SK-N-MC (cell line): Measurements from ENCODE around the gene PCDHGA1.
"Not testable (repeated sequence)": the region's sequence is repeated elsewhere in the genome, so short reads cannot be mapped to it uniquely, and the experiment has no call there.

Source experiments
- DNase-seq: peaks from one replicate; pipeline ENCODE4 v3.0.0-alpha.2; 2011; ENCODE audit warnings: low read depth, low spot score
- H3K27ac ChIP-seq: fragments of 200-600 bp; sonication (generic); 2 replicates; pipeline ENCODE4 v1.5.1; 2016; ENCODE audit warnings: mixed run types
- H3K36me3 ChIP-seq: fragments of 200-600 bp; sonication (generic); 2 replicates; pipeline ENCODE4 v1.6.1; 2017; ENCODE audit warnings: antibody characterized with exemption, low read length, mixed read lengths; ENCODE audit not compliant: insufficient read depth
- H3K4me3 ChIP-seq: fragments of 200-600 bp; sonication (generic); 2 replicates; pipeline ENCODE4 v1.5.1; 2016
- H3K9ac ChIP-seq: fragments of 200-600 bp; sonication (generic); 2 replicates; pipeline ENCODE4 v1.8.0; 2017; ENCODE audit warnings: mixed run types, mixed read lengths; ENCODE audit not compliant: insufficient read length
- H3K9me3 ChIP-seq: fragments of 200-600 bp; sonication (generic); 2 replicates; pipeline ENCODE4 v1.6.1; 2017; ENCODE audit warnings: low read depth, mild to moderate bottlenecking, antibody characterized with exemption, low read length, moderate library complexity, mixed read lengths
- EZH2 ChIP-seq: fragments of 200-600 bp; sonication (generic); IDR thresholded peaks from one replicate; pipeline ENCODE4 v1.6.1; 2017; ENCODE audit warnings: antibody characterized with exemption
- FOXP2 ChIP-seq: optimal IDR thresholded peaks from 2 replicates; pipeline ENCODE3; 2011; ENCODE audit warnings: mild to moderate bottlenecking, moderate library complexity; ENCODE audit not compliant: insufficient read depth; ENCODE audit errors: extremely low read length, control extremely low read depth
- POLR2AphosphoS5 ChIP-seq: IDR thresholded peaks from 2 replicates; pipeline ENCODE4 v1.6.1; 2012; ENCODE audit warnings: mild to moderate bottlenecking, low read depth, low read length, borderline replicate concordance

PCDHGA1 gene

GRCh38 chr5:141384471-141385267, 54.4 kb downstream of the PCDHGA1 start:
- TF ChIP-seq POLR2AphosphoS5 (no peak), FOXP2 (no peak), EZH2 (no peak)
- H3K9me3 ChIP-seq: no peaks in the 10 kb centered on the region
- H3K27ac ChIP-seq: no peak overlapping the region
- no peak overlapping the region for H3K9ac ChIP-seq
- no peak overlapping the region for H3K4me3 ChIP-seq
- no peak for DNase-seq
- no peaks in the 10 kb centered on the region for H3K36me3 ChIP-seq

- DNase-seq, H3K27ac ChIP-seq, H3K36me3 ChIP-seq, H3K4me3 ChIP-seq, H3K9me3 ChIP-seq, H3K9ac ChIP-seq: not testable (repeated sequence)
Measured at GRCh38 chr5:141387557-141388311, 57.4 kb downstream of the PCDHGA1 start, which contains the start of gene PCDHGB4. TSS of gene PCDHGB4 (plus strand) at chr5:141387698. CDS start at chr5:141387885, 187 bp downstream.

GRCh38 chr5:141388661-141389060, 58.3 kb downstream of the PCDHGA1 start:
- H3K4me3 ChIP-seq: no peak overlapping the region
- no peak overlapping the region for H3K27ac ChIP-seq
- TF ChIP-seq POLR2AphosphoS5 (no peak), FOXP2 (no peak), EZH2 (no peak)
- H3K9me3 ChIP-seq: no peaks in the 10 kb centered on the region
- no peak for DNase-seq
- no peak overlapping the region for H3K9ac ChIP-seq
- no peaks in the 10 kb centered on the region for H3K36me3 ChIP-seq

GRCh38 chr5:141389153-141390042, 59.1 kb downstream of the PCDHGA1 start:
- H3K4me3 ChIP-seq: no peak overlapping the region
- H3K9me3 ChIP-seq: no peaks in the 10 kb centered on the region
- H3K27ac ChIP-seq: no peak overlapping the region

GRCh38 chr5:141392429-141393198, 62.3 kb downstream of the PCDHGA1 start, which contains the start of gene PCDHGA8:
TSS of gene PCDHGA8 (plus strand) at chr5:141392633. CDS start at chr5:141392814, 181 bp downstream.
- Histone ChIP-seq H3K36me3 (no peaks in the 10 kb centered on the region), H3K9me3 (no peaks in the 10 kb centered on the region), H3K4me3 (no peak within 1 kb of the TSS), H3K9ac (no peak within 1 kb of the TSS), H3K27ac (no peak within 1 kb of the TSS)
- DNase-seq: no peak
- TF ChIP-seq EZH2 (no peak), POLR2AphosphoS5 (no peak), FOXP2 (no peak)

More at GRCh38 chr5:141389153-141390042, 59.1 kb downstream of the PCDHGA1 start:
- TF ChIP-seq EZH2 (no peak), FOXP2 (no peak), POLR2AphosphoS5 (no peak)
- Histone ChIP-seq H3K9ac (no peak overlapping the region), H3K36me3 (no peaks in the 10 kb centered on the region)
- no peak for DNase-seq

GRCh38 chr5:141393267-141393666, 63.0 kb downstream of the PCDHGA1 start:
- TF ChIP-seq FOXP2 (no peak), EZH2 (no peak), POLR2AphosphoS5 (no peak)
- DNase-seq: no peak
- Histone ChIP-seq H3K4me3 (no peak overlapping the region), H3K9ac (no peak overlapping the region), H3K27ac (no peak overlapping the region), H3K9me3 (no peaks in the 10 kb centered on the region), H3K36me3 (no peaks in the 10 kb centered on the region)

- H3K27ac ChIP-seq, H3K4me3 ChIP-seq, H3K9ac ChIP-seq, H3K36me3 ChIP-seq, H3K9me3 ChIP-seq, DNase-seq: not testable (repeated sequence)
Measured at GRCh38 chr5:141394401-141395187, 64.3 kb downstream of the PCDHGA1 start.

GRCh38 chr5:141397756-141398551, 67.6 kb downstream of the PCDHGA1 start, which contains the start of gene PCDHGB5:
TSS of gene PCDHGB5 (plus strand) at chr5:141397947. CDS start at chr5:141398128, 181 bp downstream.
- H3K9me3 ChIP-seq, H3K36me3 ChIP-seq, DNase-seq, H3K9ac ChIP-seq, H3K27ac ChIP-seq, H3K4me3 ChIP-seq: not testable (repeated sequence)
